ENCODE data around the gene DLG2. TPM values are rescaled to one million over a fixed set of nuclear protein-coding genes. Genes with fewer than 3 reads are reported as not detected.

Gene DLG2
- total RNA-seq, 2 experiments from 2014 or later, result 2.0 to 2.1 TPM

DNA sequence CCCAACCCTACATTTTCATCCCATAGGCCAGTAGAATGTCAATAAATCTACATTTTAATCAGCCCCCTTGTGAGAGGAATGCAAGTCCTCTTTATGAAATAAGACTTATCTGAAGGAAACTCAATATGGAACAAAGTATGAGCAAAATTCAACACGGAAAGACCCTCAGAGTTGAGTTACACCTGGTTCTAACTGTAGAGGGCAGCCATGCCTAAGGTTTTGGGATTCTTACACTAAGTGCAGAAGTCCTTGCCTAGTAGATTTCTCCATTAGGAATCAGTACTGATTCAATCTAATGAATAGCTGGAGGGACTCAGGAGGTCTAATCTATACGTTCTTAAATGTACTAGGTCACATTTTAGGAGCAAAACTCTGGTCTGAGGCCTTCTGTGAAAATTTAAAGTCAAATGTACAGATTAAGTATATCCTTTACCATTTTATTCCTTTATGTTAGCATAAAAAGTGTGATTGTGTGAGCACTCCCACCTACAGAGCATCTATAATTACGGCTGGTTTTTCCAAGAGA, 904.5 kb downstream of the DLG2 start:
- Mint-ChIP-seq H3K4me3 (no peak overlapping the region), H3K27ac (peak overlapping the region; percentile 68), H3K4me1 (ENCODE audit: low read depth) (peaks cover 13% of the 10 kb centered on the region), H3K36me3 (ENCODE audit: low read depth) (no peaks in the 10 kb centered on the region), H3K27me3 (no peaks in the 10 kb centered on the region), H3K9me3 (peaks cover 2% of the 10 kb centered on the region)
- ChIA-PET CTCF (no interaction called here), POLR2A (no interaction called here)
- Histone ChIP-seq H3K36me3 (ENCODE audit: insufficient read depth, low read length) (no peaks in the 10 kb centered on the region), H3K27ac (ENCODE audit: low read depth in 1 of 2, low read length in 2 of 2) (no peak overlapping the region), H3K4me1 (ENCODE audit: insufficient read depth, low read length) (no peaks in the 10 kb centered on the region), H3K9me3 (ENCODE audit: control insufficient read depth in 1 of 2, insufficient read depth in 1 of 2, low read length in 2 of 2) (peaks cover 4 to 12% of the 10 kb centered on the region in 2 experiments), H3K27me3 (ENCODE audit: control insufficient read depth in 1 of 2, insufficient read depth in 2 of 2, low read length in 2 of 2) (peaks cover 0 to 7% of the 10 kb centered on the region in 2 experiments), H3K4me3 (ENCODE audit: low read length) (no peak overlapping the region)
- ATAC-seq (ENCODE audit: poor library complexity) (no peak), DNase-seq (no peak)
- TF ChIP-seq, protein P1, sequence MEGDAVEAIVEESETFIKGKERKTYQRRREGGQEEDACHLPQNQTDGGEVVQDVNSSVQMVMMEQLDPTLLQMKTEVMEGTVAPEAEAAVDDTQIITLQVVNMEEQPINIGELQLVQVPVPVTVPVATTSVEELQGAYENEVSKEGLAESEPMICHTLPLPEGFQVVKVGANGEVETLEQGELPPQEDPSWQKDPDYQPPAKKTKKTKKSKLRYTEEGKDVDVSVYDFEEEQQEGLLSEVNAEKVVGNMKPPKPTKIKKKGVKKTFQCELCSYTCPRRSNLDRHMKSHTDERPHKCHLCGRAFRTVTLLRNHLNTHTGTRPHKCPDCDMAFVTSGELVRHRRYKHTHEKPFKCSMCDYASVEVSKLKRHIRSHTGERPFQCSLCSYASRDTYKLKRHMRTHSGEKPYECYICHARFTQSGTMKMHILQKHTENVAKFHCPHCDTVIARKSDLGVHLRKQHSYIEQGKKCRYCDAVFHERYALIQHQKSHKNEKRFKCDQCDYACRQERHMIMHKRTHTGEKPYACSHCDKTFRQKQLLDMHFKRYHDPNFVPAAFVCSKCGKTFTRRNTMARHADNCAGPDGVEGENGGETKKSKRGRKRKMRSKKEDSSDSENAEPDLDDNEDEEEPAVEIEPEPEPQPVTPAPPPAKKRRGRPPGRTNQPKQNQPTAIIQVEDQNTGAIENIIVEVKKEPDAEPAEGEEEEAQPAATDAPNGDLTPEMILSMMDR (IDR thresholded peaks at IDR 0.05), result no peak
- intact Hi-C loops (cut with DNase I, micrococcal nuclease), result no loop called here

DNA sequence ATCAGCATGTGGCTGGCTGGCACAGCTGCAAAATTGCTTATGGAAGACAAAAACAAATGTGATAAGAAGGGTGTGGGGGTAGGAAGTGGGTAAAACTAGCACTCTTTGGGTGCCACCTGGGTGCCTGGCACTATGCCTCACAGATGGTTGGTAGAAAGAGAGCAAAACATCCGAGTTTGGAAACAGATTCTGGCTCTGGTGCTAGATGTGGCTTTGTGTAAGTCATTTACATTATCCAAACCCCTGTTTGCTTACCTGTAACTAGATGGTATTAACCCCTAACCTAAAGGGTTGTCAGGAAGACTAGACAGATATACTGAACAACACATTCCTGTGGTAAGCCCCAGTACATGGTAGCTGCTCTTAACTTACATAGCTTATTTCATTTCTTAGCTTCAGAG, 905.6 kb downstream of the DLG2 start:
- Mint-ChIP-seq H3K4me3 (peak overlapping the region; percentile 83), H3K4me1 (ENCODE audit: low read depth) (peaks cover 13% of the 10 kb centered on the region)
- POLR2A ChIA-PET, result no interaction called here

DNA sequence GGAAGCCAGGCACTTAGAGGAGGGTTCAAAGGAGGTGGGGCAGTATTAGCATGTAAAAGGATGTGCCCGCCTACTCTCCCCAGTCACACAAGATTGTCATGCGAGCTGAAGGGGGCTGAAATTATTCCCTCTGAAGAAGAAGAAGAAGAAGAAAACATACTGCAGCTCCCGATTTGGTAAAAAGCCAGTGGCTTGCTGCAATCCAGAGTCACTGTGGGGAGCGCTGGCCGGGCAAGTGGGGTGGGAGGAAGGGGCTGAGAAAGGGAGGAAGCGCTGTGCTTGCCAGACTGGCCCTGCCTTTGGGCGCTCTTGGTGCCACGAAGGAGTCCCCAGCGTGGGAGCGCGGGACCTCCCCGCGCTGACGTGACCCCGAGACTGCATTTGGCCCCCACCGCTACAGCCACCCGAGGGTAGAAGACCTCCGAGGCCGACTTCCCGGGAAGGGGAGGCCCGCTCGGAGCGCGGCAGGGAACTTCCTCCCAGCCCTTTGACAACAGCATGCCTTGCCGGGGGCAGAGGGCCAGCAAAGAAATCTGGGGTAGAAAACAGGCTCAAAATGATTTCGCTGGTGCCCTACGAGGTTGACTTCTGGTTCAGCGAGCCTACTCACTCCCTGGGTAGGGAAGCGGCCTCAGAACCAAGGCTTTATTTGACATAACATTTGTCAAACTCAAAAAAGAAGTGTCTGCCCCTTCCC, 906.3 kb downstream of the DLG2 start:
- no peaks in the 10 kb centered on the region for H3K27me3 Mint-ChIP-seq
- TF ChIP-seq, protein P1 (IDR thresholded peaks at IDR 0.05), result no peak
- no peaks in the 10 kb centered on the region for H3K36me3 Mint-ChIP-seq (ENCODE audit: low read depth)
- peak overlapping the region; percentile 68 for H3K27ac Mint-ChIP-seq
- peaks cover 13% of the 10 kb centered on the region for H3K4me1 Mint-ChIP-seq (ENCODE audit: low read depth)
- ChIA-PET CTCF (no interaction called here), POLR2A (interaction anchor here (0.7 to 1.4 kb wide), 2 partner anchors 1349 to 1821 kb away, joined by 3 read pairs; partner anchors contain the start of gene PRCP)
- Histone ChIP-seq H3K4me3 (ENCODE audit: low read length) (peak overlapping the region; percentile 37), H3K27ac (ENCODE audit: low read depth in 1 of 2, low read length in 2 of 2) (no peak overlapping the region), H3K36me3 (ENCODE audit: insufficient read depth, low read length) (no peaks in the 10 kb centered on the region), H3K4me1 (ENCODE audit: insufficient read depth, low read length) (no peaks in the 10 kb centered on the region), H3K27me3 (ENCODE audit: control insufficient read depth in 1 of 2, insufficient read depth in 2 of 2, low read length in 2 of 2) (peaks cover 0 to 7% of the 10 kb centered on the region in 2 experiments), H3K9me3 (ENCODE audit: control insufficient read depth in 1 of 2, insufficient read depth in 1 of 2, low read length in 2 of 2) (peaks cover 4 to 12% of the 10 kb centered on the region in 2 experiments)
- intact Hi-C loops (cut with DNase I, micrococcal nuclease), result no loop called here
- DNase-seq (peak in 2 of 14 experiments; percentile 7 to 9), ATAC-seq (ENCODE audit: poor library complexity) (peak; percentile 32)
- H3K9me3 Mint-ChIP-seq, result peaks cover 2% of the 10 kb centered on the region
- H3K4me3 Mint-ChIP-seq, result peak overlapping the region; percentile 83

More for the DNA sequence above, 905.6 kb downstream of the DLG2 start:
- intact Hi-C loops (cut with DNase I, micrococcal nuclease), result no loop called here
- Histone ChIP-seq H3K36me3 (ENCODE audit: insufficient read depth, low read length) (no peaks in the 10 kb centered on the region), H3K4me1 (ENCODE audit: insufficient read depth, low read length) (no peaks in the 10 kb centered on the region), H3K27me3 (ENCODE audit: control insufficient read depth in 1 of 2, insufficient read depth in 2 of 2, low read length in 2 of 2) (peaks cover 0 to 7% of the 10 kb centered on the region in 2 experiments), H3K27ac (ENCODE audit: low read depth in 1 of 2, low read length in 2 of 2) (no peak overlapping the region), H3K9me3 (ENCODE audit: control insufficient read depth in 1 of 2, insufficient read depth in 1 of 2, low read length in 2 of 2) (peaks cover 4 to 12% of the 10 kb centered on the region in 2 experiments), H3K4me3 (ENCODE audit: low read length) (no peak overlapping the region)
- ATAC-seq (ENCODE audit: poor library complexity), result peak; percentile 70
- no peaks in the 10 kb centered on the region for H3K27me3 Mint-ChIP-seq
- CTCF ChIA-PET, result no interaction called here
- peak in 4 of 14 experiments; percentile 5 to 15 (median 10) for DNase-seq
- H3K36me3 Mint-ChIP-seq (ENCODE audit: low read depth), result no peaks in the 10 kb centered on the region
- H3K27ac Mint-ChIP-seq, result peak overlapping the region; percentile 68
- TF ChIP-seq, protein P1 (IDR thresholded peaks at IDR 0.05), result no peak
- peaks cover 2% of the 10 kb centered on the region for H3K9me3 Mint-ChIP-seq
